ENCODE measurements around the gene MMD. TPM values are rescaled to one million over a fixed set of nuclear protein-coding genes. Genes with fewer than 3 reads are reported as not detected.
"Not testable (repeated sequence)": the region's sequence is repeated elsewhere in the genome, so short reads cannot be mapped to it uniquely, and the experiment has no call there.

The MMD gene
- total RNA-seq, 1 donor from 2014 or later: 16.0 TPM

GRCh38 chr17:55435408-55435807, 13.8 kb upstream of the MMD start:
- no peaks in the 10 kb centered on the region for H3K9me3 ChIP-seq

GRCh38 chr17:55434721-55435120, 13.1 kb upstream of the MMD start:
- DNase-seq (no peak), ATAC-seq (no peak)
- Histone ChIP-seq H3K9me3 (no peaks in the 10 kb centered on the region), H3K27ac (no peak overlapping the region), H3K4me1 (peaks cover 24% of the 10 kb centered on the region), H3K36me3 (no peaks in the 10 kb centered on the region), H3K27me3 (no peaks in the 10 kb centered on the region), H3K4me3 (no peak overlapping the region)
- TF ChIP-seq, protein P1, sequence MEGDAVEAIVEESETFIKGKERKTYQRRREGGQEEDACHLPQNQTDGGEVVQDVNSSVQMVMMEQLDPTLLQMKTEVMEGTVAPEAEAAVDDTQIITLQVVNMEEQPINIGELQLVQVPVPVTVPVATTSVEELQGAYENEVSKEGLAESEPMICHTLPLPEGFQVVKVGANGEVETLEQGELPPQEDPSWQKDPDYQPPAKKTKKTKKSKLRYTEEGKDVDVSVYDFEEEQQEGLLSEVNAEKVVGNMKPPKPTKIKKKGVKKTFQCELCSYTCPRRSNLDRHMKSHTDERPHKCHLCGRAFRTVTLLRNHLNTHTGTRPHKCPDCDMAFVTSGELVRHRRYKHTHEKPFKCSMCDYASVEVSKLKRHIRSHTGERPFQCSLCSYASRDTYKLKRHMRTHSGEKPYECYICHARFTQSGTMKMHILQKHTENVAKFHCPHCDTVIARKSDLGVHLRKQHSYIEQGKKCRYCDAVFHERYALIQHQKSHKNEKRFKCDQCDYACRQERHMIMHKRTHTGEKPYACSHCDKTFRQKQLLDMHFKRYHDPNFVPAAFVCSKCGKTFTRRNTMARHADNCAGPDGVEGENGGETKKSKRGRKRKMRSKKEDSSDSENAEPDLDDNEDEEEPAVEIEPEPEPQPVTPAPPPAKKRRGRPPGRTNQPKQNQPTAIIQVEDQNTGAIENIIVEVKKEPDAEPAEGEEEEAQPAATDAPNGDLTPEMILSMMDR (IDR thresholded peaks at IDR 0.05): no peak
- intact Hi-C loops (cut with DNase I): no loop called here

More at GRCh38 chr17:55435408-55435807, 13.8 kb upstream of the MMD start:
- ATAC-seq (no peak), DNase-seq (no peak)
- TF ChIP-seq, protein P1 (IDR thresholded peaks at IDR 0.05): no peak
- no peak overlapping the region for H3K4me3 ChIP-seq
- no peaks in the 10 kb centered on the region for H3K27me3 ChIP-seq
- intact Hi-C loops (cut with DNase I): no loop called here
- H3K36me3 ChIP-seq: no peaks in the 10 kb centered on the region
- peaks cover 24% of the 10 kb centered on the region for H3K4me1 ChIP-seq
- H3K27ac ChIP-seq: no peak overlapping the region

GRCh38 chr17:55433629-55434422, 12.2 kb upstream of the MMD start:
- intact Hi-C loops (cut with DNase I): no loop called here

GRCh38 chr17:55433029-55433628, 11.5 kb upstream of the MMD start:
- Histone ChIP-seq H3K27me3 (no peaks in the 10 kb centered on the region), H3K27ac (peak overlapping the region; percentile 51), H3K4me1 (peaks cover 24% of the 10 kb centered on the region), H3K9me3 (no peaks in the 10 kb centered on the region), H3K4me3 (no peak overlapping the region), H3K36me3 (no peaks in the 10 kb centered on the region)
- ATAC-seq (peak; percentile 69), DNase-seq (no peak)
- intact Hi-C loops (cut with DNase I): no loop called here
- TF ChIP-seq, protein P1 (IDR thresholded peaks at IDR 0.05): no peak

More at GRCh38 chr17:55433629-55434422, 12.2 kb upstream of the MMD start:
- ATAC-seq: peak; percentile 64
- DNase-seq: no peak
- no peaks in the 10 kb centered on the region for H3K27me3 ChIP-seq
- peak overlapping the region; percentile 51 for H3K27ac ChIP-seq
- H3K36me3 ChIP-seq: no peaks in the 10 kb centered on the region
- H3K4me1 ChIP-seq: peaks cover 24% of the 10 kb centered on the region
- H3K4me3 ChIP-seq: no peak overlapping the region
- TF ChIP-seq, protein P1 (IDR thresholded peaks at IDR 0.05): no peak
- H3K9me3 ChIP-seq: no peaks in the 10 kb centered on the region

- Histone ChIP-seq H3K27me3 (no peaks in the 10 kb centered on the region), H3K27ac (no peak overlapping the region), H3K9me3 (no peaks in the 10 kb centered on the region), H3K36me3 (no peaks in the 10 kb centered on the region), H3K4me3 (no peak overlapping the region), H3K4me1 (peaks cover 23% of the 10 kb centered on the region)
- TF ChIP-seq, protein P1 (IDR thresholded peaks at IDR 0.05): no peak
- no peak for DNase-seq
- intact Hi-C loops (cut with DNase I): no loop called here
- ATAC-seq: no peak
Observed at GRCh38 chr17:55432358-55433028, 10.9 kb upstream of the MMD start.

- H3K27me3 ChIP-seq; ATAC-seq; H3K9me3 ChIP-seq; intact Hi-C loops (cut with DNase I); H3K36me3 ChIP-seq; H3K4me3 ChIP-seq; DNase-seq; H3K27ac ChIP-seq: not testable (repeated sequence)
- H3K4me1 ChIP-seq: peaks cover 20% of the 10 kb centered on the region
Observed at GRCh38 chr17:55431914-55432313, 10.3 kb upstream of the MMD start.

All from upper lobe of right lung (tissue), 1 donor.